Loucy (cell line): ENCODE data around the gene TBC1D22A.

Experiments
- H2AFZ ChIP-seq: fragments of 200-600 bp; sonication (generic); 2 replicates; pipeline ENCODE4 v1.6.0; 2016; ENCODE audit warnings: antibody characterized with exemption, mild to moderate bottlenecking, low read length, moderate library complexity
- H3F3A ChIP-seq: fragments of 200-600 bp; 2 replicates; pipeline ENCODE4 v1.6.0; 2016; ENCODE audit warnings: antibody characterized with exemption, low read depth, mild to moderate bottlenecking
- H3K27me3 ChIP-seq: fragments of 200-600 bp; sonication (generic); 2 replicates; pipeline ENCODE4 v1.6.1; 2014; ENCODE audit warnings: low read length, mild to moderate bottlenecking; ENCODE audit not compliant: insufficient read depth, poor library complexity, severe bottlenecking
- H3K36me3 ChIP-seq: fragments of 200-600 bp; sonication (generic); 2 replicates; pipeline ENCODE4 v1.6.1; 2016; ENCODE audit warnings: low read length; ENCODE audit not compliant: insufficient read depth
- H3K4me1 ChIP-seq: fragments of 200-600 bp; sonication (generic); 2 replicates; pipeline ENCODE4 v1.5.1; 2014; ENCODE audit warnings: low read length, mild to moderate bottlenecking; ENCODE audit not compliant: insufficient read depth, poor library complexity, severe bottlenecking
- H3K4me2 ChIP-seq: fragments of 200-600 bp; sonication (generic); 2 replicates; pipeline ENCODE4 v1.6.0; 2014; ENCODE audit warnings: antibody characterized with exemption, low read length, low read depth, mild to moderate bottlenecking; ENCODE audit not compliant: poor library complexity, severe bottlenecking
- H3K4me3 ChIP-seq: fragments of 200-600 bp; sonication (generic); 2 replicates; pipeline ENCODE4 v1.5.1; 2014; ENCODE audit warnings: low read length, mild to moderate bottlenecking, mixed read lengths; ENCODE audit not compliant: poor library complexity, severe bottlenecking
- H3K79me2 ChIP-seq: fragments of 200-600 bp; sonication (generic); 2 replicates; pipeline ENCODE4 v1.6.1; 2014; ENCODE audit warnings: low read length; ENCODE audit not compliant: insufficient read depth
- H3K9ac ChIP-seq: fragments of 200-600 bp; sonication (generic); 2 replicates; pipeline ENCODE4 v1.6.0; 2014; ENCODE audit warnings: mild to moderate bottlenecking, low read depth, low read length, moderate library complexity; ENCODE audit not compliant: poor library complexity, severe bottlenecking
- H3K9me2 ChIP-seq: fragments of 200-600 bp; sonication (generic); replicated peaks from 2 replicates; pipeline ENCODE4 v1.6.1; 2016; ENCODE audit warnings: low read depth, low read length, mixed read lengths
- H3K9me3 ChIP-seq: fragments of 200-600 bp; sonication (generic); 2 replicates; pipeline ENCODE4 v1.6.1; 2014; ENCODE audit warnings: mild to moderate bottlenecking, antibody characterized with exemption, low read length, low read depth; ENCODE audit not compliant: insufficient read depth
- H4K20me1 ChIP-seq: fragments of 200-600 bp; sonication (generic); 2 replicates; pipeline ENCODE4 v1.6.0; 2014; ENCODE audit warnings: antibody characterized with exemption, low read length, mild to moderate bottlenecking; ENCODE audit not compliant: insufficient read depth, poor library complexity, severe bottlenecking
- CTCF ChIP-seq: fragments of 200-600 bp; sonication (generic); conservative IDR thresholded peaks from 2 replicates; pipeline ENCODE4 v1.5.1; 2014; ENCODE audit warnings: mild to moderate bottlenecking, antibody characterized with exemption, low read length
- EZH2phosphoT487 ChIP-seq: fragments of 200-600 bp; IDR thresholded peaks from 2 replicates; pipeline ENCODE4 v1.6.1; 2018; ENCODE audit warnings: antibody characterized with exemption, mild to moderate bottlenecking, moderate library complexity, borderline replicate concordance

TBC1D22A gene

GRCh38 chr22:47032091-47032943 lies 269.9 kb downstream of the TBC1D22A start:
- no peaks in the 10 kb centered on the region for H3K9me2 ChIP-seq
- H3K4me1 ChIP-seq, result peaks cover 10% of the 10 kb centered on the region
- H3K36me3 ChIP-seq, result no peaks in the 10 kb centered on the region
- no peak overlapping the region for H3K4me2 ChIP-seq
- H3K9ac ChIP-seq, result no peak overlapping the region
- no peak overlapping the region for H3K4me3 ChIP-seq
- TF ChIP-seq CTCF (no peak), EZH2phosphoT487 (no peak)
- H4K20me1 ChIP-seq, result peaks cover 2% of the 10 kb centered on the region
- no peak overlapping the region for H2AFZ ChIP-seq
- no peaks in the 10 kb centered on the region for H3F3A ChIP-seq
- no peaks in the 10 kb centered on the region for H3K27me3 ChIP-seq
- no peaks in the 10 kb centered on the region for H3K9me3 ChIP-seq
- no peaks in the 10 kb centered on the region; the same call in 1 of the 2 replicates for H3K79me2 ChIP-seq

GRCh38 chr22:47032956-47033647 lies 270.7 kb downstream of the TBC1D22A start:
- TF ChIP-seq CTCF (no peak), EZH2phosphoT487 (no peak)
- Histone ChIP-seq H3K9me3 (no peaks in the 10 kb centered on the region), H3F3A (no peaks in the 10 kb centered on the region), H3K9me2 (no peaks in the 10 kb centered on the region), H3K4me2 (no peak overlapping the region), H3K4me1 (peaks cover 10% of the 10 kb centered on the region), H3K27me3 (no peaks in the 10 kb centered on the region), H4K20me1 (peaks cover 2% of the 10 kb centered on the region), H3K9ac (no peak overlapping the region), H3K36me3 (peaks cover 5% of the 10 kb centered on the region; the same call in 1 of the 2 replicates), H2AFZ (no peak overlapping the region), H3K4me3 (no peak overlapping the region), H3K79me2 (no peaks in the 10 kb centered on the region; the same call in 1 of the 2 replicates)

- peaks cover 6% of the 10 kb centered on the region; the same call in 1 of the 2 replicates for H3K36me3 ChIP-seq
Measured at GRCh38 chr22:47033648-47034000, 271.2 kb downstream of the TBC1D22A start.

More at GRCh38 chr22:47033648-47034000, 271.2 kb downstream of the TBC1D22A start:
- Histone ChIP-seq H3K4me2 (no peak overlapping the region), H3K9ac (no peak overlapping the region), H4K20me1 (peaks cover 2% of the 10 kb centered on the region), H3K79me2 (no peaks in the 10 kb centered on the region; the same call in 1 of the 2 replicates), H3K9me3 (no peaks in the 10 kb centered on the region), H3K27me3 (no peaks in the 10 kb centered on the region), H3F3A (no peaks in the 10 kb centered on the region), H3K9me2 (no peaks in the 10 kb centered on the region), H3K4me3 (no peak overlapping the region), H3K4me1 (peaks cover 10% of the 10 kb centered on the region), H2AFZ (no peak overlapping the region)
- TF ChIP-seq EZH2phosphoT487, result no peak
- no peak for TF ChIP-seq CTCF
